Skeletal muscle tissue (tissue), 4 donors: ENCODE measurements around the gene PHYHD1. TPM values are rescaled to one million over a fixed set of nuclear protein-coding genes. Genes with fewer than 3 reads are reported as not detected.
A peak's percentile ranks its signal among the peaks of the same experiment; 100 is the strongest.

Experiments used
- H3K27ac ChIP-seq: one replicate; pipeline ENCODE4 v1.7.0; 2013; ENCODE audit warnings: mild to moderate bottlenecking, low read depth, low read length, inconsistent platforms
- H3K27me3 ChIP-seq, 3 donors: one replicate each; pipeline ENCODE4 v1.7.0; 2013; ENCODE audit warnings: low read length in 3 of 3; ENCODE audit not compliant: control insufficient read depth in 3 of 3, insufficient read depth in 3 of 3
- H3K36me3 ChIP-seq, 3 donors: one replicate each; pipeline ENCODE4 v1.7.0; 2013; ENCODE audit warnings: low read length in 3 of 3; ENCODE audit not compliant: control insufficient read depth in 3 of 3, insufficient read depth in 3 of 3
- H3K4me1 ChIP-seq, 3 donors: one replicate each; pipeline ENCODE4 v1.7.0; 2013; ENCODE audit warnings: low read length in 3 of 3, mild to moderate bottlenecking in 3 of 3; ENCODE audit not compliant: control insufficient read depth in 3 of 3, insufficient read depth in 3 of 3
- H3K4me3 ChIP-seq, 3 donors: one replicate each; pipeline ENCODE4 v1.7.0; 2013; ENCODE audit warnings: low read length in 3 of 3
- H3K9ac ChIP-seq, 3 donors: one replicate each; pipeline ENCODE4 v1.7.0; 2013; ENCODE audit warnings: low read length in 3 of 3, mild to moderate bottlenecking in 3 of 3, moderate library complexity in 2 of 3, low read depth in 1 of 3
- H3K9me3 ChIP-seq, 3 donors: one replicate each; pipeline ENCODE4 v1.7.0; 2013; ENCODE audit warnings: low read length in 3 of 3; ENCODE audit not compliant: control insufficient read depth in 3 of 3
- total RNA-seq: library from RNA; depleted of rRNA; stranded (reverse); fragments of >200 nt; gene quantifications from one replicate; pipeline ENCODE4 v1.2.3, GENCODE V29; 2014
- donor health status: Osteomylitis.

PHYHD1 gene
- total RNA-seq, 1 donor from 2014 or later, result 17.7 TPM

GRCh38 chr9:128909859-128910258 is 10.9 kb upstream of the PHYHD1 start:
- no peak overlapping the region for H3K4me3 ChIP-seq
- H3K36me3 ChIP-seq, result peaks cover 32 to 34% (median 34%) of the 10 kb centered on the region in 3 donors
- H3K27me3 ChIP-seq, result no peaks in the 10 kb centered on the region
- no peak overlapping the region for H3K9ac ChIP-seq
- H3K27ac ChIP-seq, result no peak overlapping the region
- H3K4me1 ChIP-seq, result peaks cover 39 to 53% (median 51%) of the 10 kb centered on the region in 3 donors
- no peaks in the 10 kb centered on the region for H3K9me3 ChIP-seq

- no peaks in the 10 kb centered on the region for H3K27me3 ChIP-seq
- H3K9me3 ChIP-seq, result no peaks in the 10 kb centered on the region
- H3K4me3 ChIP-seq, result peak overlapping the region in 1 of 3 donors; percentile 29
- peak overlapping the region in 1 of 3 donors; percentile 50 for H3K9ac ChIP-seq
- H3K4me1 ChIP-seq, result peaks cover 42 to 58% (median 56%) of the 10 kb centered on the region in 3 donors
- peak overlapping the region; percentile 48 for H3K27ac ChIP-seq
- peaks cover 32 to 36% (median 34%) of the 10 kb centered on the region in 3 donors for H3K36me3 ChIP-seq
These were observed 9.9 kb upstream of the PHYHD1 start for GRCh38 chr9:128910906-128911305.

DNA sequence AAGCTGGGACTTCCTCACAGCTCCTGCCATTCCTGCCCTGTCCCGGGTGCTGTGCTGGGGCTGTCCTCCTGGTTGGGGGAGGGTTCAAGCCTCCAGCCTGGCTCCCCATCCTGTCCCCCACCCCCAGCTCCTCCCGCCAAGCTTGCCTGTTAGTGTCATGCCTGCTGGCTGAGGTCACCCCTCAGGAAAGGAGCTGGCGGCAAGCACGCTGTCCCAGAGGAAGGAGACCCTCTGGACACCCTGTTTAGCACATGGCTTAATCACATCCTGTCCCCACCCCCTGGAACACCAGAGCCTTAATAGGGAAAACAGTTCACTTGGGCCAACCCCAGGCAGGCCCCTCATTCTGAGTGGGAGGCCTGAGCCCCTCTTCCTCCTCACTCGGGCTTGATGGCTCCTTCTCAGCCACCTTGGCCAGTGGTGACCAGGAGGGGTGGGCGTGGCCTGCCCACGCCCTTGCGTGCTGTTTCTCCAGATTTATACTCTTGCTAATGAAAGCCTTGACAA is 9.2 kb upstream of the PHYHD1 start:
- Histone ChIP-seq H3K27ac (peak overlapping the region; percentile 48), H3K9me3 (no peaks in the 10 kb centered on the region), H3K36me3 (peaks cover 34 to 39% (median 38%) of the 10 kb centered on the region in 3 donors), H3K27me3 (no peaks in the 10 kb centered on the region), H3K4me3 (peak overlapping the region in 1 of 3 donors; percentile 29), H3K9ac (peak overlapping the region in 2 of 3 donors; percentile 20 to 50), H3K4me1 (peaks cover 49 to 65% (median 62%) of the 10 kb centered on the region in 3 donors)

DNA sequence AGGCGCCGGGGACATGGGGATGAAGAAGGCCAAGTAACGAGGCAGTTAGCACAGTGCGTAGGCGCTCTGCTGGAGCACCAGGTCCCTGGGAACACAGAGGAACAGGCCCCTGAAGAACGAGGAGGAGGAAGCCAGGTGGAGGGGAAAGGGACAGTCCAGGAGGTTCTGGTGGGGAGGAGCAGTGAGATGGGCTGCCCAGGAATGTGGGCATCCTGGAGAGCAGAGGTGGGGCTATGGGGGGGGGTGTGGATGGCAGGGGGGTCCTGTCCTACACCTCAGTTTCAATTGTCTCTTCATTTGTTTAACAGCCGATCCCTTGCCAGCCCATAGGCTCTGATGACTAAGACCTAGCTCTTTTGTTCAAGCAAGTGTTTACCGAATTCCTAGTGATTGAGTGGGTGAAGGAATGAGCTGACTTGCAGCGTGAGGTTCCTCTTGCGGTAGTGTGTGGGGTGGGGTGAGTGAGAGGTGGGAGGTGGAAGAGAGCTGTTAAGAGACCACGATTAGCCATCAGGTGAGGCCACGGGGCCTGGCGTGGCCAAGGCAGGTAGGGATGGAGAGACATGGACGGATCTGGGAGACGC is 8.4 kb upstream of the PHYHD1 start:
- peaks cover 52 to 71% (median 69%) of the 10 kb centered on the region in 3 donors for H3K4me1 ChIP-seq
- no peaks in the 10 kb centered on the region for H3K9me3 ChIP-seq
- peak overlapping the region in 1 of 3 donors; percentile 50 for H3K9ac ChIP-seq
- H3K27ac ChIP-seq, result peak overlapping the region; percentile 48
- H3K27me3 ChIP-seq, result no peaks in the 10 kb centered on the region
- peaks cover 29 to 37% (median 35%) of the 10 kb centered on the region in 3 donors for H3K36me3 ChIP-seq
- peak overlapping the region in 1 of 3 donors; percentile 13 for H3K4me3 ChIP-seq

GRCh38 chr9:128913048-128913900 is 7.5 kb upstream of the PHYHD1 start:
- no peaks in the 10 kb centered on the region for H3K9me3 ChIP-seq
- H3K4me1 ChIP-seq, result peaks cover 55 to 74% (median 72%) of the 10 kb centered on the region in 3 donors
- peak overlapping the region in 1 of 3 donors; percentile 64 for H3K9ac ChIP-seq
- H3K4me3 ChIP-seq, result peak overlapping the region in 1 of 3 donors; percentile 13
- peak overlapping the region; percentile 28 for H3K27ac ChIP-seq
- H3K36me3 ChIP-seq, result peaks cover 24 to 34% (median 26%) of the 10 kb centered on the region in 3 donors
- H3K27me3 ChIP-seq, result no peaks in the 10 kb centered on the region

DNA sequence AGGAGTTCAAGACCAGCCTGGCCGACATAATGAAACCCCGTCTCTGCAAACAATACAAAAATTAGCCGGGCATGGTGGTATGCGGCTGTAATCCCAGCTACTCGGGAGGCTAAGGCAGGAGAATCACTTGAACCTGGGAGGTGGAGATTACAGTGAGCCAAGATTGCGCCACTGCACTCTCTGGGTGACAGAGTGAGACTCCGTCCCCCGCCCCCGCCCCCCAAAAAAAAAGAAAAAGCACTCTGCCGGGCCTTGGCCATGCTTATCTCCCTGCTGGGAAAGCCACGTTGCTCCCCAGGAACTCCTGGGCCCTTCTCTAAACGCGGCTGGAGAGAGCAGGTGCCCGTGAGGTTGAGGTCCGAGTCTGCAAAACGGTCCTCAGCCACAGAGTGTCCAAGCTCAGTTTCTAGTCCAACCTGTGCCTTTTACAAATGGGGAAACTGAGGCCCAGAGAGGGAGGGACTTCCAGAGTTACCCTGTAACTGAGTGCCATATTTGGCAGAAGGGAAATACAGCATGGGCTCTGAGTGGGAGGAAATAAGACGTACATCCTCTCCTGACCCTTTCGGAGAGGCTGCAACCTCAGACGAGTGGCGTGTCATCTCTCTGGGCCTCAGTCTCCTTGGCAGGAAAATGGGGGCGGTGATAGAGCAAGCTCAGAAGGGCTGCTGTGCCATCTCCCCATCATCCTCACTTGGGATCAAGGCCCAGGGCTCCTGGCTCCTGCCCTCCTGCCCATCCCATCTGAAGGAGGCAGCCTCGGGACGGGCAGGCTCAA is 6.6 kb upstream of the PHYHD1 start:
- no peak overlapping the region for H3K27ac ChIP-seq
- H3K9me3 ChIP-seq, result no peaks in the 10 kb centered on the region
- H3K9ac ChIP-seq, result peak overlapping the region in 1 of 3 donors; percentile 25
- H3K36me3 ChIP-seq, result peaks cover 18 to 25% (median 19%) of the 10 kb centered on the region in 3 donors
- H3K4me3 ChIP-seq, result no peak overlapping the region
- H3K27me3 ChIP-seq, result no peaks in the 10 kb centered on the region
- peaks cover 56 to 71% (median 70%) of the 10 kb centered on the region in 3 donors for H3K4me1 ChIP-seq

DNA sequence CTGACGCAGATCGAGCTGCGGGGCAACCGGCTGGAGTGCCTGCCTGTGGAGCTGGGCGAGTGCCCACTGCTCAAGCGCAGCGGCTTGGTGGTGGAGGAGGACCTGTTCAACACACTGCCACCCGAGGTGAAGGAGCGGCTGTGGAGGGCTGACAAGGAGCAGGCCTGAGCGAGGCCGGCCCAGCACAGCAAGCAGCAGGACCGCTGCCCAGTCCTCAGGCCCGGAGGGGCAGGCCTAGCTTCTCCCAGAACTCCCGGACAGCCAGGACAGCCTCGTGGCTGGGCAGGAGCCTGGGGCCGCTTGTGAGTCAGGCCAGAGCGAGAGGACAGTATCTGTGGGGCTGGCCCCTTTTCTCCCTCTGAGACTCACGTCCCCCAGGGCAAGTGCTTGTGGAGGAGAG is 4.6 kb upstream of the PHYHD1 start:
- Histone ChIP-seq H3K9ac (peak overlapping the region; percentile 1 to 73 (median 51)), H3K9me3 (no peaks in the 10 kb centered on the region), H3K4me3 (peak overlapping the region in 2 of 3 donors; percentile 36 to 48), H3K4me1 (peaks cover 56 to 68% (median 64%) of the 10 kb centered on the region in 3 donors), H3K27ac (peak overlapping the region; percentile 71), H3K27me3 (no peaks in the 10 kb centered on the region), H3K36me3 (peaks cover 9 to 15% (median 13%) of the 10 kb centered on the region in 3 donors)

DNA sequence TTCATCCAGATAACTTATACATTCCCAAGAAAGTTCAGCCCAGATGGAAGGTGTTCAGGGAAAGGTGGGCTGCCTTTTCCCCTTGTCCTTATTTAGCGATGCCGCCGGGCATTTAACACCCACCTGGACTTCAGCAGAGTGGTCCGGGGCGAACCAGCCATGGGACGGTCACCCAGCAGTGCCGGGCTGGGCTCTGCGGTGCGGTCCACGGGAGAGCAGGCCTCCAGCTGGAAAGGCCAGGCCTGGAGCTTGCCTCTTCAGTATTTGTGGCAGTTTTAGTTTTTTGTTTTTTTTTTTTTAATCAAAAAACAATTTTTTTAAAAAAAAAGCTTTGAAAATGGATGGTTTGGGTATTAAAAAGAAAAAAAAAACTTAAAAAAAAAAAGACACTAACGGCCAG is 4.0 kb upstream of the PHYHD1 start:
- H3K27ac ChIP-seq, result peak overlapping the region; percentile 71
- peaks cover 9 to 15% (median 13%) of the 10 kb centered on the region in 3 donors for H3K36me3 ChIP-seq
- peak overlapping the region; percentile 1 to 73 (median 43) for H3K9ac ChIP-seq
- H3K27me3 ChIP-seq, result no peaks in the 10 kb centered on the region
- H3K4me1 ChIP-seq, result peaks cover 54 to 66% (median 61%) of the 10 kb centered on the region in 3 donors
- no peaks in the 10 kb centered on the region for H3K9me3 ChIP-seq
- H3K4me3 ChIP-seq, result no peak overlapping the region

- peak overlapping the region in 1 of 3 donors; percentile 45 for H3K9ac ChIP-seq
- H3K4me3 ChIP-seq, result peak overlapping the region in 1 of 3 donors; percentile 10
- H3K36me3 ChIP-seq, result peaks cover 9 to 15% (median 13%) of the 10 kb centered on the region in 3 donors
- no peaks in the 10 kb centered on the region for H3K27me3 ChIP-seq
- no peaks in the 10 kb centered on the region for H3K9me3 ChIP-seq
- H3K27ac ChIP-seq, result peak overlapping the region; percentile 47
- H3K4me1 ChIP-seq, result peaks cover 51 to 63% (median 56%) of the 10 kb centered on the region in 3 donors
These were observed 3.5 kb upstream of the PHYHD1 start for GRCh38 chr9:128917151-128917849.
